Occipital lobe (tissue), 2 donors: ENCODE data around the gene ARID1B. TPM values are rescaled to one million over a fixed set of nuclear protein-coding genes. Genes with fewer than 3 reads are reported as not detected.

Source experiments
- DNase-seq: peaks from one replicate; lab custom pipeline; 2025; lab: John Stamatoyannopoulos, UW
- total RNA-seq: library from RNA; depleted of rRNA; stranded (reverse); fragments of >200 nt; gene quantifications from one replicate; pipeline ENCODE4 v1.2.3, GENCODE V29; 2014

Gene ARID1B
- total RNA-seq, 1 donor from 2014 or later: 95.8 TPM

DNA sequence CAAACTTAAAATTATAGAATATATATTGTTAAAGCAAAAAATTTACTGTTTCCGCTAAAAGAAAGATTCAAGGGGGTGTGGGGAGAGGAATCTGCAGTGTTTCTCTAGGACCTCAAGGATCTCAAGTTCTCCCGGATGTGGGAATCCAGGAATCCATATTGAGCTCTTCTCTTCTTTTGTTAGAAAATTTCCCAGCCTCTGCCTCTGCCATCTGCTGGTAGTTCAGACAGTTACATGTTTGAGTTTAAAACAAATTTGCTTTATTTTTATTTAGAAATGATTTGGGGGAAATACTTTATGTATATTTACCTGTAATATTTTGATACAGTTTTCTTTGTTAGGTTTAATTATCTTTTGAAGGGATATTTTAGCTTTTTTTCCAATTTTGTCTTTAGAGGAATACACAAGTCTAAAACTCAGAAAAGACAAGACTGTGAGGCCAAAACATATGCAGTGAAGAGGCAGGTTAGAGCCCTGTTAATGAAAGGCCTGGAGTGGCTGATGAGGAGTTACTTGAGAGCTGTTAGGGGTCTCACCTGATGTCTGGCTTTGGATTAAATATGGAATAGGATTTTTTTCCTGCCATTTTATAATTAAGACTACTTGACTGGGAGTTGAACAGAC is 268.8 kb downstream of the ARID1B start:
- DNase-seq: no peak

GRCh38 chr6:157046776-157047175 is 269.6 kb downstream of the ARID1B start:
- DNase-seq: no peak

GRCh38 chr6:157047328-157047727 is 270.1 kb downstream of the ARID1B start:
- DNase-seq: no peak

DNA sequence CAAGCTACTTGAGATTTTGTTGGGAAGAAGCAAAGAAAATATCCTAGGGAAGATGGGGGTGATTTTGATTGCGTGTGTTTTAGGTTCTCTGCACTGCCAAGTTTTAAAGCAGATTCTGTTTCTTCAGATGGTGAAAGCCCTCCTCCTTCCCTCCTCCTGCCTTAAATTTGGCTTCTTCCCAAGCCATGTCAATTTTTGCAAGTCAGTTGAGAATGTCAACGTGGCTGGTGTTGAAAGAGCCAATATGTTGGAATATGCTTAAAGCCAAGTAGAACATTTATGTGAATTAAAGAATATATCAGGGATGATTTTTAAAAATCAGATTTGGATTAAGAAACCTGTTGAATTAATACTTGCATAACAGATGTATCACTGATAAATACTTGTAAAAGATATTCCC is 270.8 kb downstream of the ARID1B start:
- DNase-seq: no peak

GRCh38 chr6:157049133-157049532 is 272.0 kb downstream of the ARID1B start:
- DNase-seq: no peak

DNA sequence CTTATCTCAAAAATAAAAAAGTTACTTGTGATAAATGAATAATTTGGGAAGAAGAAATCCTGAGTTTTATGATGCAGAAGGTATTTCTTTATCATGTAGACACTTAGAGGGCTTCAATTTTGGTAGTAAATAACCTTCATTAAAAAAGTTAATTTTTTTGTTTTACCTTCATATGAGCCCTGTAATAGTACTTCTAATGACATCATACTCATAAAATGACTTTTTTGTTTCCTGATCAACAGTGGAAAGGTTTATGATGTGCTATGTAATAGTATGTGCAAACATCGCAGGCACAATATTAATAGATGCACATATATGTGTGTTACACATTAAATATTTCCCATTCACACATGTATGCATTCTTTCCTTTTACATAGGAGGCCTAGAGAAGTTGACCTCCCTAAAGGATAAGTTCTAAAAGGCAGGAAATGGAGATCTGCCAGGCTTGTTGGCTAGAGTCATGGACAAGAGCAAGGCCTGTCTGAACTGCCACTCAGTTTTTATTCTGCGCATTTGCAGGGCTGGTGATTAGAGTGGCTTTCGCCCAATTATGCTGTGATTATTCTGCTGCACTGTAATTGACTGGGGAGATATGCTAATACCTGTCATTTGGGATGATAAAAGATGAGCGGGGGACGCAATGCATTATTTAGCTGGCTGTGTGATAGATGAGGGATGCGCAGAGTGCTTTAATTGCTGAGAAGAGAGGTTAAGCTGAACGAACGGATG is 273.5 kb downstream of the ARID1B start:
- no peak for DNase-seq

GRCh38 chr6:157054531-157054979 is 277.4 kb downstream of the ARID1B start:
- DNase-seq: no peak

DNA sequence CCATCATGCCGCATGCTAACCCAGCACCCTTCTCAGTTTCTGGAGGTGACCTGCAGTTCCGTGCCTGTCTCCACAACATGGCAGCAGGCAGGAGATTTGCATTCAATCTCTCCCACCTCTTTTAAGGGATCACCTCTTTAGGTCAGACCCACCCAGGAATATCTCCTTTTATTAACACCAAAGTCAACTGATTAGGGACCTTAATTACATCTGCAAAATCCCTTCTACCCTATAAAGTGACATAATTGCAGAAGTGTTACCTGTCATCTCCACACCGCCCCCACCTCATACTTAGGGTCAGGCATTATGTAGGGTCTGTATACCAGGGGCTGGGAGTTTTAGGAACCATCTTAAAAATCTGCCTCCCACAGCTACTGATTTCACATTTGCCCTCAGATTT is 278.7 kb downstream of the ARID1B start:
- DNase-seq: no peak

GRCh38 chr6:157056275-157056674 is 279.1 kb downstream of the ARID1B start:
- no peak for DNase-seq

DNA sequence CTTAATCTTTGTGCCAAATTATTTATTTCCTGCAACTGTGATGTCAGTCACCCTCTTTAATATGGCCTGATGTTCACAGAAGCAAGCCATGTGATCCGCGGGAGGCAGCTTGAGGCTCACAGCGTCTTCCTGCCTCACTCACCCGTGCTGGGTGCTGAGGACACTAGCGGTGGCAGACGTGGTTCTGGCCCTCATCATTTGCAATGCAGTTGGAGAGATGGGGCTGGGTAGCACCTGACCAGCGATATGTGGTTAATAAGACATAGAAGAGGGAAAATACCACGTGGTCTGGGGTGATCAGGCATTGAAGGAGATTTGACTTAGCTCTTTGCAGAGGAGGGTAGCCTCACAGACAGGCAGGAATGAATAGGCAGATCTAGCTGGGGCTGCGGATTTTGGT is 281.4 kb downstream of the ARID1B start:
- no peak for DNase-seq

GRCh38 chr6:157059781-157060180 is 282.6 kb downstream of the ARID1B start:
- DNase-seq: no peak

DNA sequence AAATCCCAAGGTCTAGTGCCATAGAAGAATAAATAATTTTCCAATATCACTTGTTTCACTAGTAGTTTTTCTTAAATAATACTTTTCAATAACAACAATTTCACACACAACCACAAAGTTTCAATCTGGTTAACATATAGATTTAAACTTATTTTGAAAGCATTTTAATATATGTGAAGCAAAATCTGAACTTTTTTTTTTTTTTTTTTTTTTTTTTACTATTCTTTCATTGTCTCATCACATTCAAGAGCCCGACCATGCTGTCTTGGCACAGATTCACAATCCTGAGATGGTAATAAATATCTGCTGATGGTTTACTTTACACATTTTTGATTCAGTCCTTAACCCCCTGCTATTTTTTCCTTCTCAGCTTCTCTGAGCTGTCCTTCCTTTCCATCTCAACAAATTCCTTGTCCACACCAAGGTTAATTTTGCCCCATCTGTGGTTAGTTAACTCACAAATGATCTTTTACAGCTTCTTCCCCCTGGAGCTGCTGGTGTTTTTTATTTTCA is 283.3 kb downstream of the ARID1B start:
- no peak for DNase-seq

DNA sequence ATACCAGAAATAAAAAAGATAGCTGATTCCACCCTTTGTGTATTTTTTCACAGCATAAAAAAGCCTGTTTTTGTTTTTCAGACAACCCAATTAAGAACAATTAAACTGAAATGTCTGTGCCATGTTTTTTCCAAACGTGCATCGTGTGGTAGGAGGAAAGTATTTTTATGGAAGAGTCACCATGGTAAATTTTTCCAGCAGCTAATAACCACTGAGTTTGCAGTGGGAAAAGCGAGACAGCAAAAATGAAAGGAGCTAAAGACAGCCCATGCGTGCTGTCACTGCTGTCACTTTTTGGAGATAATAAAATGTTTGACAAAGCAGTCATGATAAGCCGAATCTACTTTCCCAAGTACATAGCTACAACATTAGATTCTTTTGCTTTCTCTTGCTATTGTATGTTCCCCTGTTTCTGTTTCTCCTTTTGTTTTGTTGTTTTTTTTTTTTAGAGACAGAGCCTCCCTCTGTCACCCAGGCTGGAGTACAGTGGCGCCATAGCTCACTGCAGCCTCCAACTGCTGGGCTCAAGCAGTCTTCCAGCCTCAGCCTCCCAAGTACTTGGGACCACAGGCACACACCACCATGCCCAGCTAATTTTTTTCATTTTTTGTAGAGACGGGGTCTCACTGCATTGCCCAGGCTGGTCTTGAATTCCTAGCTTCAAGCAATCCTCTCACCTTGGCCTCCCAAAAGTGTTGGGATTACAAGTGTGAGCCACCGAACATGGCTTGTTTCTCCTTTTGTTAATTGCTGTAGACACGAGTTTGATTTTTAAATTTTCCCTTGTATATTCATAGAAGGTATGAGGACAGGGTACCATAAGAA is 284.8 kb downstream of the ARID1B start:
- no peak for DNase-seq

GRCh38 chr6:157063176-157063905 is 286.2 kb downstream of the ARID1B start:
- DNase-seq: no peak

- DNase-seq: no peak
Observed at GRCh38 chr6:157063923-157064322, 286.7 kb downstream of the ARID1B start.

- DNase-seq: no peak
Observed at GRCh38 chr6:157064502-157064901, 287.3 kb downstream of the ARID1B start.

DNA sequence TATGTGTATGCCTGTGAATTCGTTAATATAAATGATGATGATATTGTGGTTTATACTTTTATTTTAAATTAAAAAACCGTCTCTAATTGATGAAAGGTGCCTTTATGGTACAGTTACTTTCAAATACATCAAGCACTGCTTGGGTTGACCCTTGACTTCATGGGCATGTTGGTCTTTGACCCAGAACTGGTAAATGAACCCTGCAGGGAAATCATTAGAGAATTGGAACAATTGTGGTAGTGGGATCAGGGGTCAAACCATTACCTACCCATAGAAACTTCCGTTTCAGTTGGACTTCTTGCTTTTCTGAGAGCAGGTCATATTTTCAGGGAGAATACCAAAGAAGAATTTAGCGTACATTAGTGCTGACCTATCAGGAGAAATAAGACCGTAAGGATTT is 288.2 kb downstream of the ARID1B start:
- no peak for DNase-seq

GRCh38 chr6:157066781-157067491 is 289.8 kb downstream of the ARID1B start:
- DNase-seq: no peak

DNA sequence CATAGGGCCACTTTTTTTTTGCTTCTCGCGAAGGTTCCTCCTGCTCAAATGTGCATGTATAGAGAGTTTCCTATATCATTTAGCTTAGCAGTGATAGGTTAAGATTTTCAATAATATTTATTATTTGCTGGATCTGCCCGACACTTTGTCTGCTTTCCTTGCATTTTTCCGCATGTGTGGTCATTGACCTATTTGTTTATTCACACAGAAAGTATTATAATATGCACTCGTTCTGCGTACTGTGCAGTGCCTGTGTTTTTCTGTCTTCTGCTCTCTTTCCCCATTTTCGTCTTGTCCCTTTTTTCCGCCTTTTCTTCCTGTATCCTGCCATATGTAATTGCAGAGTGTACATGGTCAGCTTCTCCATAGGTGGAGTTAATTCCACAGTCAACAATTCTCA is 290.3 kb downstream of the ARID1B start:
- no peak for DNase-seq

GRCh38 chr6:157068691-157069324 is 291.6 kb downstream of the ARID1B start:
- DNase-seq: no peak
